Heart left ventricle (tissue), 16 donors: ENCODE measurements around the gene KLK7. TPM values are rescaled to one million over a fixed set of nuclear protein-coding genes. Genes with fewer than 3 reads are reported as not detected.

Experiments
- ATAC-seq, 4 donors: fragments of 200-7000 bp; cut with Tn5 transposase; one replicate each; pipeline ENCODE4 v1.9.1; 2020 to 2022; ENCODE audit warnings: moderate library complexity in 4 of 4, mild to moderate bottlenecking in 3 of 4, moderate number of reproducible peaks in 1 of 4
- DNase-seq, 5 donors: peaks; one replicate each; pipeline ENCODE4 v3.0.0-alpha.2; 2020
- H3K27ac ChIP-seq, 12 donors: fragments of 200-600 bp; sonication (generic) in 4 of 12; one replicate each; pipeline versions ENCODE4 v1.5.0 to v1.8.0; 2016 to 2022; ENCODE audit warnings: mild to moderate bottlenecking in 2 of 12
- H3K27me3 ChIP-seq, 9 donors: fragments of 200-600 bp; sonication (generic) in 2 of 9; one replicate each; pipeline versions ENCODE4 v1.5.1 to v1.8.0; 2016 to 2022; ENCODE audit warnings: mild to moderate bottlenecking in 3 of 9
- H3K36me3 ChIP-seq, 9 donors: fragments of 200-600 bp; sonication (generic) in 2 of 9; one replicate each; pipeline versions ENCODE4 v1.5.0 to v1.8.0; 2018 to 2022; ENCODE audit warnings: mild to moderate bottlenecking in 2 of 9
- H3K4me1 ChIP-seq, 12 donors: fragments of 200-600 bp; sonication (generic) in 4 of 12; one replicate each; pipeline versions ENCODE4 v1.5.0 to v1.8.0; 2016 to 2022; ENCODE audit warnings: mild to moderate bottlenecking in 3 of 12
- H3K4me3 ChIP-seq, 12 donors: fragments of 200-600 bp; sonication (generic) in 4 of 12; one replicate each; pipeline versions ENCODE4 v1.5.0 to v1.8.0; 2017 to 2022; ENCODE audit warnings: mild to moderate bottlenecking in 9 of 12, moderate library complexity in 4 of 12
- H3K9me3 ChIP-seq, 12 donors: fragments of 200-600 bp; sonication (generic) in 4 of 12; one replicate each; pipeline versions ENCODE4 v1.5.0 to v1.8.0; 2016 to 2022; ENCODE audit warnings: mild to moderate bottlenecking in 1 of 12
- CTCF ChIP-seq, 12 donors: fragments of 200-600 bp; sonication (generic) in 4 of 12; IDR thresholded peaks; one replicate each; pipeline versions ENCODE4 v1.5.0 to v1.8.0; 2018 to 2022; ENCODE audit warnings: antibody characterized with exemption in 12 of 12, mild to moderate bottlenecking in 5 of 12
- POLR2A ChIP-seq, 2 donors: fragments of 450-650 bp; IDR thresholded peaks; one replicate each; pipeline ENCODE4 v1.6.1; 2017; ENCODE audit warnings: antibody characterized with exemption in 2 of 2, mild to moderate bottlenecking in 2 of 2, moderate library complexity in 2 of 2
- WGBS, 4 donors: extraction: QIAGEN DNeasy Blood & Tissue Kit in 2 of 4; methylation state at CpG; one replicate each; pipeline versions ENCODE4 v1.1.5 to v1.1.7; 2013 to 2018; 5-methylcytosine and 5-hydroxymethylcytosine counted together
- intact Hi-C, 10 donors: fragments of 100-400 bp; cut with DNase I; formaldehyde crosslinking; loops; one replicate each; pipeline versions ENCODE4 v1.11.1 to v1.14.2; 2022
- polyA plus RNA-seq, 2 donors: library from polyadenylated mRNA; stranded (reverse); fragments of 200-250 nt; gene quantifications; one replicate each; pipeline ENCODE4 v1.2.3, GENCODE V29; 2013
- total RNA-seq, 9 donors: library from RNA; depleted of rRNA in 2 of 9; stranded (reverse); fragments of >200 nt in 2 of 9; fragmentation: NEBNext Ultra II Directional in 3 of 9; extraction: Animal tissue kit (Norgen Biotek cat#: 25700) in 3 of 9; gene quantifications; one replicate each; pipeline versions ENCODE4 v1.1.0 to v1.2.4, GENCODE V29; 2016 to 2023
- donor health status: ischemic (EF 13 %, LVEDD 7.1; RV severe dilation, severe dysfunction).
- donor health status: healthy with polysubstance abuse.
- donor health status: DM: no; HTN: yes; CAD: no.
- donor health status: DM: no; HTN: no; CAD: no.
- donor health status: ischemic (EF 25% LVEDD 6.9; RV normal size, moderate dysfunction).
- donor health status: ischemic (EF 25% LVEDD 5.7; RV mildly dilated, moderate dysfunction).
- donor health status: healthy.
- donor health status: DM: yes; HTN: yes; CAD: no.
- donor health status: ischemic (EF 35%, LVEDD 5.7; RV mildly dilated, moderate dysfunction).
- donor health status: nonischemic (EF 11% LVEDD 7.7; RV severe dilation, severe dysfunction).
- donor health status: DM: yes; HTN: yes; CAD: no.
- donor health status: PGD.
- donor health status: ischemic (EF 29% LVEDD 5.4; RV normal size, mild dysfunction).
- donor health status: nonischemic (EF 23%, LVEDD 6.1; RV moderate dilation, normal function).

The KLK7 gene
- total and polyA plus RNA-seq, 11 donors: 4.1 TPM; not detected in 10

- peaks cover 0 to 45% (median 9%) of the 10 kb centered on the region in 9 donors for H3K27me3 ChIP-seq
- ATAC-seq: no peak
- H3K4me3 ChIP-seq: no peak overlapping the region
- WGBS, 4 donors: 16 to 44% (median 26%) methylated on average over 5 to 7 of the region's 7 CpGs
- intact Hi-C loops: no loop called here
- TF ChIP-seq CTCF (IDR thresholded peaks at IDR 0.05) (no peak), POLR2A (IDR thresholded peaks at IDR 0.05) (no peak)
- no peaks in the 10 kb centered on the region for H3K4me1 ChIP-seq
- H3K27ac ChIP-seq: no peak overlapping the region
- no peak for DNase-seq
- H3K36me3 ChIP-seq: no peaks in the 10 kb centered on the region
- H3K9me3 ChIP-seq: no peaks in the 10 kb centered on the region
Observed at GRCh38 chr19:50968716-50969412, 14.9 kb downstream of the KLK7 start.

- Histone ChIP-seq H3K4me1 (no peaks in the 10 kb centered on the region), H3K27ac (no peak overlapping the region), H3K27me3 (peaks cover 0 to 51% (median 9%) of the 10 kb centered on the region in 9 donors), H3K4me3 (no peak overlapping the region), H3K9me3 (no peaks in the 10 kb centered on the region), H3K36me3 (no peaks in the 10 kb centered on the region)
- intact Hi-C loops: no loop called here
- 25 to 37% (median 33%) methylated on average over 20 of the region's 20 CpGs for WGBS, 4 donors
- ATAC-seq (no peak), DNase-seq (no peak)
- no peak for TF ChIP-seq POLR2A (IDR thresholded peaks at IDR 0.05)
- no peak for TF ChIP-seq CTCF (IDR thresholded peaks at IDR 0.05)
Observed at GRCh38 chr19:50967929-50968715, 15.6 kb downstream of the KLK7 start.

DNA sequence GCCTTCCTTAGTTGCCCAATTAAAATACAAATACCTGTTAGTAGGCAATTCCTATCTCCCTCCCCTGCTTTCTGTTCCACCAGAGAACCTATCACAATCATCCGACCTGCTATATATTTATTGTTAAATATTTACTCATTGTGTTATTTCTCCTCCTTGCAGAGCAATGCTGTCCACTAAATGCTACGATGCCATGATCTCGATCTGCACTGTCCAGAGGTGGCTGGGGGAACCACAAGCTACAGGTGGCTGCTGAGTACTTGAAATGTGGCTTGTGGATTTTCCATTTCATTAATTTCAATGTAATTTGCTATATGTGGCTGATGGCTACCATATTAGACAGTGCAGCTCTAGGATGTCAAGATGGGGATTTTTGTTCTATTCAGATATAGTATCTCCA, 19.5 kb downstream of the KLK7 start:
- Histone ChIP-seq H3K4me1 (no peaks in the 10 kb centered on the region), H3K27ac (no peak overlapping the region), H3K9me3 (no peaks in the 10 kb centered on the region), H3K27me3 (peaks cover 0 to 39% (median 4%) of the 10 kb centered on the region in 9 donors), H3K4me3 (no peak overlapping the region), H3K36me3 (no peaks in the 10 kb centered on the region)
- DNase-seq: no peak
- intact Hi-C loops: no loop called here
- TF ChIP-seq CTCF (IDR thresholded peaks at IDR 0.05): no peak
- TF ChIP-seq POLR2A (IDR thresholded peaks at IDR 0.05): no peak
- WGBS, 4 donors: 83 to 94% (median 89%) methylated on average over 3 of the region's 3 CpGs
- ATAC-seq: no peak

DNA sequence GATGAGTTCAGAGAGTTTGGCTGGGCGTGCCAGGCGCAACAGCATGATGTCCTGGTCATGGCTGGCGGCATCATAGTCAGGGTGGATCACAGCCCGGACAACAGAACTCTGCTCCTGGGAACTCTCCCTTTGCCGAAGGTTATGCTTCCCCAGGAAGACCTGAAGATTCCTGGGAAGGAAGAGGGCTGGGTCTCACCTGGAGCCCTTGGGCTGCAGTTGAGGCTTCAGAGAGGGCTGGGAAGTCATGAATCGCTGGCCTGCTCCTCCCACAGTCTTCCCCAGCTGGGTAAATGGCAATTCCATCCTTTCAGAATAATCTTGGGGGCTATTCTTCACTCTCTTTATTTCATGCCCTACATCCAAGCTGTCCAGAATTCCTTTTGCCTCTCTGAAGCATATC, 20.3 kb downstream of the KLK7 start:
- TF ChIP-seq CTCF (IDR thresholded peaks at IDR 0.05): no peak
- no peak for TF ChIP-seq POLR2A (IDR thresholded peaks at IDR 0.05)
- Histone ChIP-seq H3K27me3 (peaks cover 0 to 32% (median 2%) of the 10 kb centered on the region in 9 donors), H3K27ac (no peak overlapping the region), H3K4me1 (no peaks in the 10 kb centered on the region), H3K4me3 (no peak overlapping the region), H3K9me3 (no peaks in the 10 kb centered on the region), H3K36me3 (no peaks in the 10 kb centered on the region)
- intact Hi-C loops: no loop called here
- 58 to 85% (median 83%) methylated on average over 4 to 6 of the region's 6 CpGs for whole genome bisulfite sequencing, 4 donors
- ATAC-seq: no peak
- DNase-seq: no peak
